Measurements from ENCODE around the gene ZNF385A.

ZNF385A gene, protein sequence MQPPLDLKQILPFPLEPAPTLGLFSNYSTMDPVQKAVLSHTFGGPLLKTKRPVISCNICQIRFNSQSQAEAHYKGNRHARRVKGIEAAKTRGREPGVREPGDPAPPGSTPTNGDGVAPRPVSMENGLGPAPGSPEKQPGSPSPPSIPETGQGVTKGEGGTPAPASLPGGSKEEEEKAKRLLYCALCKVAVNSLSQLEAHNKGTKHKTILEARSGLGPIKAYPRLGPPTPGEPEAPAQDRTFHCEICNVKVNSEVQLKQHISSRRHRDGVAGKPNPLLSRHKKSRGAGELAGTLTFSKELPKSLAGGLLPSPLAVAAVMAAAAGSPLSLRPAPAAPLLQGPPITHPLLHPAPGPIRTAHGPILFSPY

DNA sequence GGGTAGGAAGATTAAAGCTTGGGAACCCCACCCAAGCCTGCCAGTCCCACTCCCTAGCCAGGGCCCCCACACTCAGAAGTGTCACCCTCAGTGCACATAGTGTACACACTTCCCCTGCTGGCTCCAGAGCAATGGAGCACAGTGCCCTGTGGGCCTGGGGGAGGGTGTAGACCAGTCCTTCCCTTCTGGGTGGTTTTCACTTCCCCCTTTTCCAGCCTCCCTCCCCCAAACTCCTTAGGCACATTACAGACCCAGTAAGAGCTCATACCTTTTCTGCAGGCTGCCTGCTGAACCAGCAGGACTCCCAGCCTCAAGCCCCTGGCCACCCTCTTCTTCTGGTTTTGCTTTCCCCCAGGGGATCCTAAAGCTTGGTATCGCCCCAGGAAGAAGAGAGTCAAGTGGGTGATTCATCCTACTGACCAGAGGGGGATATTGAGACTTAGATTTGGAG lies at the start of gene ZNF385A:
TSS of gene ZNF385A (minus strand) at position 143 of the 451 bp plus-strand sequence. CDS start 219 bp downstream, outside the sequence.
- peak; percentile 56 for DNase-seq

DNA sequence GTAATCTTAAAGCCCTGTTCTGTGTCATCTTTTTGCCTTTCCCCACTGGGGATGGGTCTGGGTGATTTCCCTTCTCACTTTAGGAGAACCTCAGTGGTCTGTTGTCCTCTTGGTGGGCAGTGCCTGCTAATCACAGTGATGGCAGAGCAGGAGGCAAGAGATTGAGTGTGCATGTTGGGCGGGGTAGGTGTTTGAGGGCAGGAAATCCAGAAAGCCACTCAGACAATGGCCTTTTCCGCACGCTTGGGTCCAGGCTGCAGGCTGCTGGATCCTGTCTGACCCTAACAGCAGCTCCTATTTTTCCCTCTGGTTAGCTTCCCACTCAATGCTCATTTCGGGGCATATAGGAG lies 48.3 kb upstream of the ZNF385A start:
- DNase-seq = no peak

DNA sequence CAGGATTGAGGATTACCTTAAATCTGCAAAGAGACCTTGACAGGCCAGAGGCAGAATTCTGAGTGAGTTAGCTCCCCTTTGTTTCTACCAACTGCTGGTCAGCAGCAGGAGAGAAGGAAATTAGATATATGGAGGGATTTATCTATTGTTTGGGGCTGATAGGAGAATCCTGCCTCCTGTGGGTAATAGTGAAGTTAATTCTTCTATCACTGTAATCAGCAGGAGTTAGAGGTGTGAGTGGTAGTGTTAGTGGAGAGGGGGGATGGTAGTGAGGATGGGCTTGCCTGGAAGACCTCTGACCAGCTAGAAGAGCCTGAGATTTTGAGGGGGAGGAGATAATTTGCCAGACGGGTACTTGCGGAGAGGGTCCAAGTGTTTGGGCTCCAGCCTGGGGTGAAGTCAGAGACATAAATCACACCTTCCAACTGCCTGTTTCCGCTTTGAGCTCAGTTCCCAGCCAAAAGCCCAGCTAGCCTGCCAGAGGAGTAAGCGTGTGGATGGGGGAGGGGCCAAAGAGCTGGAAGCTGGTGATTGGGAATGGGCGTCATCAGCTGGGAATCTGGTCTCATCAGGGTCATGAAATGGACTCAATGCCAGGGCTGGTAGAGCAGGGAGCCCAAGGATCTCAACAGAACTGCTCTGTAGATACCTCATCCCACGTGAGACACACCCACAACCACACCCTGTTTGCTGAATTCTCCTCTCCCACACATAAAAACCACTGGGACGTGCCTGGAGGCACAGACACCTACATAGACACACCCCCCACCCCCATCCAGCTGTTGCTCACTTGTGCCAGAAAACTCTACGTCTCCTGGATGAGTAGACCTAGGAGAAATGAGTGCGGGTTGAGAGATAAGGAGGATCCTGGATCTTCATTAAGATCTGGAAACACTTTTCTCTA lies 47.6 kb upstream of the ZNF385A start:
- no peak for DNase-seq

DNA sequence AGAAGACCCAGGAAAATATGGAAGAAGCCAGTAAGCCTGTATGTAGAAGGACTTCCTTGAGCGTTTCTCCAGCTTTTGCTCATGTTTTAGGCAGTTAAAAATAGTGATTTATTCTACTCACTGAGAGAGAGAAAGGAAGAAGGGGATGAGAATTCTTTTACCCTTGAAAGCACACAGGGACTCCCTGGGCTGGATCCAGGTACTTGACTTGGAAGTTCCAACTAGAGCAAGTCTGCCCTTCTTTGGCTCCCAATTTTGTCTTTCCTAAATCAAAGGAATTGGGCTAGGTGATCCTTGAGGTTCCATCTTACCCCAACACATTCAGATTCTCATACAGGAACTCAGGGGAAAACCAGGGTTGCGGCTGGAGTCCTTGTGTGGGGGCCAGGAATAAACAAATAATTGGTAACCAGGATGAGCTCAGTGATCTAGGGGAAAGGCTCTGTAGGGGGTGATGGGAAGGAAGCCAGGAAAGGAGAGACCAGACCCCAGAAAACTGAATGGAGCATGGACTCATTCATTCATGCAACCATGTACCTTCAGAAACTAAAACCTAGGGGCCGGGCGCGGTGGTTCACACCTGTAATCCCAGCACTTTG lies 46.0 kb upstream of the ZNF385A start:
- no peak for DNase-seq

DNA sequence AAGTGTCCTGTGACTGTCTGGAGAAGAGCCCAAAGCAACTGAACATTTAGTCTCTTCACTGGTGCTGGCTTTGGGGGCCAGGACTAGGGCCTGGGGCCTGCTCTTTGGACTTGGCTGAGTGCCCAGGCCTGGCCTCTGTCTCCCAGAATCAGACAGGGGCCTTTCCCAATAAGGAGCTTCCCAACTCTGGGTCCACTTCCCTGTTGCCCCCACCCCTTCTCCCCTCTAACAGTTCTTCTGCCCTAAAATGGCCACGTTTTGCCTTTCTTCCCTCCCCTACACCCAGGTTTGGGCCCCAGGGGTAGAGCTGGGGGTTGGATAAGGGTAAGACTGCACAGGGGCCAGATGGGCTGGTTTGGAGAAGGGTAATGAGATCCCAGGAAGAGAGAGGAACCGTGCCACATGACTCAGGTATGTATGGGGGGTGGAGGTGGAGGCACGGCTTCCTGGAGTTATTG lies 44.5 kb upstream of the ZNF385A start:
- DNase-seq = no peak

DNA sequence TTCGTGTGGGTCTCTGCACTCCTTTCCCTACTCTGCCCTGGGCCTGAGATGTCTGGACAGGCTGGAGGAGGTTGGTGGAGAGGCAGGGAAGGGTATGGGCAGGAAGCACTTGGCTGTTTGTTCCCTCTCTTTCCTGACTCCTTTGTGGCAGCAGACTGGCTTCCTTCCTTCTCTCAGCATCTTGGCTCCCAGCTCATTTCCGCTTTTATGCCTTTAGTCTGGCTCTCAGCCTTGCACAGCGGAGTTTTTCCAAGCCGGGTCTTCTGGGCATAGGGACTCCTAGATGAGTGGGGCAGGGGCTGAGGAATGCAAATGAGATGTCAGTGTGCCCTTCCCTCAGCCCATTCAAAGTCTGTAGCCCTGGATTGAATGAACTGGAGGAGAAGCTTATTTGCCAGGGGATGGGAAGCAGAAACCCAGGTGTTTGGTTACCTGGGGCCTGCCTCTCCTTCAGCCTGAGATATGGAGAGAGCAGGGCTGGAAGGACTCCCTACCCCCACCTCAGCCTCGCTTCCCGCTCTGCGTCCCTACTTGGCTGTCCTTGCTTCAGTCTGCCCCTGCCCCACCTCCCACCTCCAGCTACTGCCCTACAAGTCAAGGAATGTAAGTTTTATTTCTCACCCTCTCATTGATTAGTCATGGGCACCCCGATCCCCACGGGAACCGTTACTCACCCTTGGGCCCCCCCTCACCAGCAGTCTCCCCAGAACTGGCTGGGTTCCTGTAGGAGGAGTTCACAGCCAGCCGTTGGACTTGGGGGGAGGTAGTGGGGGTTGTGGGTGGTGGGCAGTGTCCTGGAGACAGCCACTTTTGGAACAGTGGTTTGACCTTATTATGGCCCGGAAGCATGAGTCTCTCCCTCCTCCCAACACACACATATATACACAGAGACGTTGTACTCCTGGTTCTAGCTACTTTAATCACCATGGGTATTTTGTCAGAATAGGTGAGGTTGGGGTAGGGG lies 43.8 kb upstream of the ZNF385A start:
- DNase-seq = no peak

DNA sequence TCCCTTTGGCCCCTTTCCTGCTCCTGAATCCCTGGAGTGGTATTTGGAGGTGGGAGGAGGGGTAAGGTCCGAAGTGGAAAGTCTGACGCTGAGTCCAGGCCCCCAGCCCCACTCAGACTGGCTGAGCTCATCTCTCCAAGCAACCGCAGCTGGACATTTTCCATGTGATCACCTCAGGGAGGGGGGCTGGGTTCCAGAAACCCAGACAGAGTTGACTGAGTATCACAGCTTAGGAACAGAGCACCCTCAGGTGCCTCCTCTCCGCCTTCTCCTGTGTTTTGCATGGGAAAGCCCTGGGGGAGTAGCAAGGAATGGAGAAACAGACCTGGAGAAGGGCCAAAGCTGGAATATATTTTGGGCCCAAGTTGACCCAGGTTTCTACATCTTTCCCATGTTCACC lies 42.6 kb upstream of the ZNF385A start:
- DNase-seq = no peak

DNA sequence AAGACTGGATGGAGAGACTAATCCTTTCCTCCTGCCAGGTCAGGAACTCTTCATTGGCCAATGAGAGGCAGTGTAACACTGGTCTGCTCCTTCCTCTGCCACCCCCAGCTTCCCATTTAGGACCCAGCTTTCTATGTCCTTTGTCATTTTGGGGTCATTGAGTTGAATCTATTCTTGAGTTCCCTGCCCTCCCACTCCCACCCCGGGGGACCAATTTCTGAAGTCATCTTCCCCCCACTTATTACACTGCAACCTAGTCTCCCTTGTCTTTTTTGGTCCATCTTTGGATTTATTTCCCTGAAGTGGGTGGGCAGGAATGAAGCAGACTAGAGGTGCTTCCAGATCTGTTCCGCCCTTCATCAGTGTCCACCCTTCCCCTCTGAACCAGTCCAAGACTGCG lies 42.2 kb upstream of the ZNF385A start:
- no peak for DNase-seq

DNA sequence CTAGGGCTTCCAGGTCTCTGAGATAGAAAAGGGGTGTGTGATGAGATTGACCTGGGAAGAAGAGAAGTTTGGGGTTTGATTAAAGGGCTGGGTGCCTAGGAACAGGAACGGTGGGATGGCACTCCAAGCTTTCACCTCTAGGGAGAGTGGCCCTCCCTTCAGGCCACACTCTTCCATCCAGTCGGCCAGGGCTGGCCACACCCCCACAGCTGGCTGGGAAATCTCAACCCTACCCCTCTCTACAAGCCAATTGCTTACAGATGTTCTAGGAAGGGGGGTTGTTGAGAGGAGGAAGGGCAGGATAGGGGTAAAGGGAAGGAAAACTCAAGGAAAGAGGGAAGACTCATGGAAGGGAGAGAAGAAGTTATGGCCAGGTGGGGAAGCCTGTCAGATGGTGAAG lies 41.2 kb upstream of the ZNF385A start:
- DNase-seq = no peak

DNA sequence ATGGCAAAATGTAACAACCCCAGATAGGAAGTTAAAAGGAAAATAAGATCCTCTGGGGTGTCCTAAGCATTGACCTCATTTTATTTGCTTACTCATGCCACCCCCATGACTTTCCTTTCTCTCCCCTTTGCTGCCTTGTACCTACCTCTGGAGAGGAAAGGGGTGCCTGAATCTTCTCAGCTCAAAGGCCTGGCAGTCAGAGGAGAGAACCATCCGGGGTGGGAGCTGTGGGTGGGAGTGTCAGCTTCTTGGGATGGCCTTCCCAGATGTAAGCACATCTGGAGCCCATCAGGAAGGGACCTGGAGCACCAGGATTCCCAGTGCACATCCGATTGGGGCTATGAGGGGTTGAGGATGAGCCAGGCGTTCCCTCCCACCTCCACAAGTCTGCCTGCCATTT lies 39.7 kb upstream of the ZNF385A start:
- no peak for DNase-seq

DNA sequence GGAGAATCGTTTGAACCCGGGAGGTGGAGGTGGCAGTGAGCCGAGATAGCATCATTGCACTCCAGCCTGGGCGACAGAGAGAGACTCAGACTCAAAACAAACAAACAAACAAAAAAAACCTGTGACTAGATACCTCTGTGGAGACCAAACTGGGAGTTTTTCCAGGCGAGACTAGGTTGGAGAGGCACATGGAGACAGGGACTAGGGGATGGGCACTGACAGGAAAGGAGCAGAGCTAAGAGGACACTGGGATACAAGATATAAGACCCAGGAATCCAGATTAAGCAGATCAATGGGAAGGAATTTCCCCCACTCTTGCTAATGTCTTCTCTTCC lies 39.2 kb upstream of the ZNF385A start:
- no peak for DNase-seq

DNA sequence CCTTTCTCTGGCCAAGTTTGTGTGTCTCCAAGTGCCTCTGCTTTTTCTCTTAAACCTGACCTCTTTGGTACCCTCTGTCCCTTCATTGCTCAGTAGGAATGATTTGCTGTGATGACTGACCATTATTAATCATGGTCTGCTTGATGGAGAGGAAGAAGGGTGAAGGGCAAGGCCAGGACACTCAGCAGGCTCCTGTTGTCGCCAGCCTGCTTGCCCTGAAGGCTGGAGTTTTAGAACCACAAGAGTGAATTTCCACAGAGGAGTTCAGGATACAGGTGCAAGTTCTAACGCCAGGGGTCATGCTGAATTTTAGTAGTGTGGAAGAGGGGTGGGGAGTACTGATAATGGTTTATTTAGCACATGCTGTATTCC lies 37.3 kb upstream of the ZNF385A start:
- no peak for DNase-seq

DNA sequence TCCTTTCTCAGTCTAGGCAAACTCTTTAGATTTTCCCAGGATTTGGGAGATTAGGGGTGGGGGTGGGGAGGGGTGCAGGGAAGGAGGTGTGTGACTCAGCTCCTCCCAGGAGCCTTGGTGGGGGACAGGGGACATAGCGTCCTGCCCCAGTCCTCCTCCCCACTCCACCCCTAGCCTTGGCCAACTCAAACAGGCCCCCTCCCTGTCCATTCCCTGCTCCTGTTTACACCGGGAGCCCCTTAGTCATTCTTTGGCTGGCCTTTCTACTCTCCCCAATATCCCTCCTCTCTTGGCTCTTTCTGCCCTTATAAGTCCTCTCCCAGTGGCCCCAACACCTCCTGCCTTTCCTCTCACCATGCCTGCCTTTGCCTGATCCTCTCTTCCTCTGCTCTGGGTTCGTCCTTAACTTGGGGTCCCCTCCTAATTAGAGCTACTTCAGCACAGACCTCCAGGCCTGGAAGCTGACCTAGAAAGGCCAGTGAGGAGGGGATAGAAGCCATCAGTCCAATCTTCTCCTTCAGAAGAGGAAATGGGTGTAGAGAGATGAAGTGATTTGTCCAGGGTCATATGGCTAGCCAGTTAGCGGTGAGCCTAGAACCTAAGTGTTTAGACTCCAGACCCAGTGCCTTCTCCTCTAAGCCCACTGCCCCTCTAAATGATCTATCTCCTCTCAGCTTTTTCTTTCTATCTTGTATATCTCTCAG lies 36.8 kb upstream of the ZNF385A start:
- DNase-seq = no peak

DNA sequence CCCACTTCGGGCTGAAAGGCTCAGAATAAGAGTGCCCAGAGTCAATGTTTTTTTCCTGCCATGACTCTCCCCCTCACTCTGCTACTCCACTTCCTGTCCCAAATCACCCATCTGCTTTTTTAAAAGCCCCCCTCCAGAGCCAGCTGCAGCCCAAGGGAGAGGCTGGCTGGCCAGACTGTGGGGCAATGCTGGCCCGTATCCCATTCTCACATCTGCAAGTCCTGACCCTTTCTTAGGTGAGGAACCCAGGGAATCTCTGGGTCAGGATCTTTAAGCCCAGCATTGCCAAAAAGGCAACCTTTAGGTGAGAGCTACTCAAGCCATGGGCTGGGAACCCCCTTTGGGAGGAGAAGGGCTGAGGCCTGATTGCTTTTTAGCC lies 36.2 kb upstream of the ZNF385A start:
- no peak for DNase-seq

DNA sequence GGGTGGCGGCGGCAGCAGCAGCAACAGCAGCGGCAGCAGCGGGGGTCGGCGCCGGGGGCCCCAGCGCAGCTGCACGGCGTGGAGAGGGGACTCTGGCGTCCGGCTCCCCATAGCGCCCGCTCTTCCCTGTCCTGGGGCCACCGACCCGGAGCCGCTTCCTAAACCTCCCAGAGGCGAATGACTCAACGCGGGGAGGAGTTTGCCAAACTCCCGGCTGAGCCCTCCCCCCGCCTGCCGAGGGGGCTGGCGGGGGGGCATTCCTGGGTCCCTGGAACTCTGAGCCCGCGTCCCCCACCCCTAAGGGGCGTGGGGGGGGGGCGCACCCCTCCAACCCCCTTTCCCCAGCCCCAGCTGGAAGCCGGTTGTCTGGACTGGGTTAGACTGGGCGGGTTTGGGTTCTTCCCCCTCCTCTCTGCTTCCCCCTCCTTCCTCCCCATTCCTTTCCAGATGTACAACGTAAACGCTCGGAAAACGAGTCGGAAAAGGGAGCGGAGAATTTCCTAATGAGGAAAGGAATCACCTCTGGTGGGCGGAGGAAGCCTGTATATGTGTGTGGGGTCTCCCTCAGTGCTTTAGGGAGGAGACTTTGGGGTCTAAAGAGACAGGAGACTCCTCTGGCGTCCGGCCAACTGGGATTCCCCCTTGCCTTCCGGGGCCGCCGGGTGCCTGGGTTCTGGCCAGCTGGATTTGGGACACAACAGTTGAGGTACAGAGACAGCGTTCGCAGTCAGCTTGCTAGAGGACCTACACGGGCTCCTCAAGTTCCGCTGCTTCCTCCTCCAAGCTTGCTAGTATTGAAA lies 34.8 kb upstream of the ZNF385A start, which contains the start of gene ITGA5:
TSS of gene ITGA5 (minus strand) at position 179 of the 800 bp plus-strand sequence. CDS start at position 111, 68 bp downstream.
- DNase-seq = peak; percentile 74

DNA sequence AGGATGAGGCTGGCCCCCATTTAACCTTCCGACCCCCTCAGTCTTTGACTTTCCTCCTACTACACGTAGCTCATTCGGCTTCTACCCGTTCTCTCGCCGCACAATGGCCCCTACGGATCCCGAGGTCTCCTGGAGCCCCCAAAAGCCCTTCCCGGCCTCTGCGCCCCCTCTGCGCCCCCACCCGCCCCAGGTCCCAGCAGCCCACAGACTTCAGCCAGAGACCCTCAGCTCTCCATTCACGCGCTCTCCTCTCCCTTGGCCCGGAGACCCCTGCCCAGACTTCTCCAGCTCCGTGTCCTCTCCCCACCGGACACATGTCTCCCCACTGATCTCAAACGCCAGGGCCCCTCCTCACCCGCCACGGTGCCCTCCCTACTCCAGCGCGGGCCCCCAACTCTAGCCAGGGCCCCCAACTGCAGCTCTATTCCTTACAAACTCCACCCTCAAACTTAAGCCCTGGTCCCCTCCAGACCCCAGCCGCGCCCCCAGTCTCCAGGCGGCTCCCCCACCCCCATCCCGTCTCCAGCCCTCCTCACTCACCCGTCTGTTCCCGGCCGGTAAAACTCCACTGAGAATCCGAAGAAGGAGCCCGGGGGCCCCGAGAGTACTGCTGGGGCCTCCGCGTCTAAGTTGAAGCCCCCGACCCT lies 34.0 kb upstream of the ZNF385A start:
- DNase-seq = peak; percentile 62

DNA sequence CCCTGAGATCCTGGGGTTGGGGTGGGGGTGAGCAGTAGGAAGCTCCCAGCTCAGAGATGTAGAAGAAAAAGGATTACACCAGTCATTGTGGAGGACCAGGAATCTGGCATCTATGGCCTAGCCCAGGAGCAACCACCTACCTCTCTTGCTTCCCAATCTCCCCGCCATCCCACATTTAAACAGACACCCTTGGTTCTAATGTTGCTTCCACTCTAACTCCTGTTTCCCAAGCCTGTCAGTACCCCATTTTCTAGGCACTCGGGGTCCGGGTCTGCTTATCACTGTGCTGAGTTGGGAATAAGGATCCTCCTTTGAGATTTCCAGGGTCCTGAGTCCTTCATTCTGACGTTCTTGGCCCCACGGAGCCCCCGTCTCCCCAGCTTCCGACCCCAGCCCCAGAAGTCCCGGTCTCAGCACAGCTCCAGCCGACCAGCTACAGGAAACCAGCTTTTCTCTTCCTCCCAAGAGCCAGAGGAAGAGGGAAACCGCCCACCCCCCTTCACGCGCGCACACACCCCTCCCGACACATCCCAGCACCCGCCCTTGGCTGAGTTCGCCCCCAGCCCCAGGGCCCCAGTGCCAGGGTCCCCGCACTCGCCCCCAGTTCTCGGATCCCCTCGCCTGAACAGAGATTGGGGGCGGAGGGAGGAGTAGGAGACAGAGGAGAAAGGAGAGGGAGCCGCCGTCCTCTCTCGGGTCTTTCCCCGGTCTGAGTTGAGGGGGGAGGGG lies 33.3 kb upstream of the ZNF385A start:
- peak; percentile 70 for DNase-seq

DNA sequence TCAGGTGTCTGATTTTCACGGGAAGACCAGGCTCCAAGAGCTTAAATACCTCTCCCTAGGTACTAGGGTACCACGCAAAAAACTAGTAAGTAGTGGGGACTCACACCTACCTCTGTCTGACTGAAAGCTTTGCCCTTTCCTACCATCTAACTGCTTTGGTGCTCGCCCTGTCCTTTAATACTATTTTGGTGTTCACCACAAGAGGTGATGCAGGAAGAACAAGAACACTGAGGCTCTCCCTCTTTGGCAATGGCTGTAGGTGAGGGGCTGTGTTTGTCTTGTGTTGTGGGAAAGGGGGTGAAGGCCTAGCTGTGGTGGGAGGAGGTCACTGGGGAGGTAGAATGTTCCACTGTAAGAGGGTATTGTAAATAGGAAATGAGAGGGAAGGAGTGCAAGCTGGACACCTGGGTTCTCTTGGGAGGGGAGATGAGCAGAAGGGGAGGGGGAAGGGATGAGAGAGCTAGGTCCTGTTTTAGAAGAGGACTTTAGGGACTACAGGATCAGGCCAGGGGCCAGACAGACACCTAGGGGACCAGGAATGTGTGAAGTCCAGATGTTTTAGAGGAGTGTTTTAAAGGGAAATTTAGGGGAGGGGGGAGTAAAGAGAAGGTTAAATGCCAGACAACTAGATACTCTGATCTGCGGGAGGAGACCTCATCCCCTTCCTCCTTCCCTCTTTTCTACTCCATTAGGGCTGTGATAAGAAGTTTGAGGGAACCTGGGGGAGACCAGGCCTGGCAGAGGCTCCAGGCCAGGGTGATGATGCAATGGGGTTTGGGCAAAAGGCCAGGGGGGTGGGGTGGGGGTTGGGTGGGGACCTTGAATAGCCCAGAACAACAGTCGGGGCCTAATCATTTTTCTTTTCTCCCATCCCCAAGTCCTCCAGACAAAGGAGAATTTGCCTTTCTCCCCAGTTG lies 32.4 kb upstream of the ZNF385A start:
- DNase-seq = no peak
